NCI-H2196 (cell line): ENCODE results near the gene S100A12.

Experiments
- DNase-seq: peaks from one replicate; lab custom pipeline; 2025; ENCODE audit not compliant: unreplicated experiment; lab: John Stamatoyannopoulos, UW

The S100A12 gene

DNA sequence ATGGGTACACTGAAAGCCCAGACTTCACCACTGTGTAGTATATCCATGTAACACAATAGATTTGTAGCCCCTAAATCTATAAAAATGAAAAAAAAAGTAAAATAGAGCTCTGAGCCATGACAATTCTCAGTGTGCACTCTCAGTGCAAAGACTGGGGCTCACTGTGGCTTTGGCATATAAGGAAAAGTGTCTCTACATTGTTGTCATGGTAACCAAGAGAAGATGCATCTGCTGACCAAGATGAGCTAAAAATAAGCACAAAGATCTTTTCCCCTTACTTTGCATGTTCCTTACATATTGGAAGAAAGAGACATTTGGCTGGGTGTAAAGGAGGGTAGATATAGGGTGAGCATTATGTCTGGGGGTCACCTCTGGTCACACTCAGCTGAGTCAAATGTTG is 38.8 kb downstream of the S100A12 start:
- no peak for DNase-seq

DNA sequence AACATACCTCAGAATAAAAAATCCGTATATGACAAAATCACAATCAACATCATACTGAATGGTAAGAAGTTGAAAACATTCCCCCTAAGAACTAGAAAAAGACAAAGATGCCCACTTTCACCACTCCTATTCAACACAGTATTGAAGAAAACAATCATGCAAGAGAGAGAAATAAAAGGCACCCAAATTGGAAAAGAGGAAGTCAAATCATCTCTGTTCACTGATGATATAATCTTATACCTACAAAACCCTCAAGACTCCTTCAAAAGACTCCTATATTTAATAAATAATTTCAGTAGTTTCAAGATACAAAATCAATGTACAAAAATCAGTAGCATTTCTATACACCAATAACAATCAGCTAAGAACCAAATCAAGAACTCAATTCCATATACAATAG is 41.5 kb downstream of the S100A12 start:
- no peak for DNase-seq

GRCh38 chr1:153324912-153325311 is 50.5 kb downstream of the S100A12 start:
- no peak for DNase-seq
